Bronchial epithelial cell (primary cell): ENCODE data around the gene IL17C. TPM values are rescaled to one million over a fixed set of nuclear protein-coding genes. Genes with fewer than 3 reads are reported as not detected.
"Not testable (repeated sequence)": the region's sequence is repeated elsewhere in the genome, so short reads cannot be mapped to it uniquely, and the experiment has no call there.

Experiments used
- DNase-seq: peaks from one replicate; pipeline ENCODE4 v3.0.0-alpha.2; 2010; ENCODE audit warnings: low read depth
- FAIRE-seq: peaks from 2 replicates; lab custom pipeline; 2011; peaks lifted over from hg19 to GRCh38; lab: Jason Lieb, UNC
- H3K27me3 ChIP-seq: 2 replicates; pipeline ENCODE4 v1.5.1; 2011; ENCODE audit warnings: low read length; ENCODE audit not compliant: control insufficient read depth, insufficient read depth
- H3K36me3 ChIP-seq: 2 replicates; pipeline ENCODE4 v1.5.1; 2011; ENCODE audit warnings: low read length; ENCODE audit not compliant: control insufficient read depth, insufficient read depth
- H3K4me3 ChIP-seq: 2 replicates; pipeline ENCODE4 v1.5.1; 2011; ENCODE audit warnings: mild to moderate bottlenecking, low read depth, low read length, control low read depth
- total RNA-seq: library from RNA; depleted of rRNA; stranded (reverse); fragments of >200 nt; gene quantifications from 2 replicates; pipeline ENCODE4 v1.2.1, GENCODE V29; 2014
- TF ChIP-seq, protein P1 (sequence below): IDR thresholded peaks from 2 replicates; pipeline ENCODE4 v1.5.1; 2011; ENCODE audit warnings: mild to moderate bottlenecking, moderate library complexity, low read length, control low read depth, inconsistent platforms; ENCODE audit not compliant: insufficient read depth, severe bottlenecking

The IL17C gene
- total RNA-seq, 1 donor from 2014 or later = under 0.01 TPM

DNA sequence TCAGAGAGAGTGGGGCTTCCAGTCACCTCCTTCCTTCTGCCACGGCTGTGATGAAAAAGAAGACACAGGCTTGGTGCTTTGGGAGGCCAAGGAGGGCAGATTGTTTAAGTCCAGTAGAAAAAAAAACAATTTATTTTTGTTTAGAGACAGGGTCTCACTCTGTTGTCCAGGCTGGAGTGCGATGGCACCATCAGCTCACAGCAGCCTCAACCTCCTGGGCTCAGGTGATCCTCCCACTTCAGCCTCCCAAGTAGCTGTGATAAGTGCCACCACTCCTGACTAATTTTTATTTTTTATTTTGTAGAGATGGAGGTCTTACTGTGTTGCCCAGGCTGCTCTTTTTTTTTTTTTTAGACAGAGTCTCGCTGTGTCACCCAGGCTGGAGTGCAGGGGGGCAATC is 27.2 kb downstream of the IL17C start:
- no peaks in the 10 kb centered on the region for H3K27me3 ChIP-seq
- TF ChIP-seq, protein P1, sequence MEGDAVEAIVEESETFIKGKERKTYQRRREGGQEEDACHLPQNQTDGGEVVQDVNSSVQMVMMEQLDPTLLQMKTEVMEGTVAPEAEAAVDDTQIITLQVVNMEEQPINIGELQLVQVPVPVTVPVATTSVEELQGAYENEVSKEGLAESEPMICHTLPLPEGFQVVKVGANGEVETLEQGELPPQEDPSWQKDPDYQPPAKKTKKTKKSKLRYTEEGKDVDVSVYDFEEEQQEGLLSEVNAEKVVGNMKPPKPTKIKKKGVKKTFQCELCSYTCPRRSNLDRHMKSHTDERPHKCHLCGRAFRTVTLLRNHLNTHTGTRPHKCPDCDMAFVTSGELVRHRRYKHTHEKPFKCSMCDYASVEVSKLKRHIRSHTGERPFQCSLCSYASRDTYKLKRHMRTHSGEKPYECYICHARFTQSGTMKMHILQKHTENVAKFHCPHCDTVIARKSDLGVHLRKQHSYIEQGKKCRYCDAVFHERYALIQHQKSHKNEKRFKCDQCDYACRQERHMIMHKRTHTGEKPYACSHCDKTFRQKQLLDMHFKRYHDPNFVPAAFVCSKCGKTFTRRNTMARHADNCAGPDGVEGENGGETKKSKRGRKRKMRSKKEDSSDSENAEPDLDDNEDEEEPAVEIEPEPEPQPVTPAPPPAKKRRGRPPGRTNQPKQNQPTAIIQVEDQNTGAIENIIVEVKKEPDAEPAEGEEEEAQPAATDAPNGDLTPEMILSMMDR = no peak
- H3K4me3 ChIP-seq = no peak overlapping the region
- no peaks in the 10 kb centered on the region for H3K36me3 ChIP-seq
- DNase-seq (no peak), FAIRE-seq (no peak)

DNA sequence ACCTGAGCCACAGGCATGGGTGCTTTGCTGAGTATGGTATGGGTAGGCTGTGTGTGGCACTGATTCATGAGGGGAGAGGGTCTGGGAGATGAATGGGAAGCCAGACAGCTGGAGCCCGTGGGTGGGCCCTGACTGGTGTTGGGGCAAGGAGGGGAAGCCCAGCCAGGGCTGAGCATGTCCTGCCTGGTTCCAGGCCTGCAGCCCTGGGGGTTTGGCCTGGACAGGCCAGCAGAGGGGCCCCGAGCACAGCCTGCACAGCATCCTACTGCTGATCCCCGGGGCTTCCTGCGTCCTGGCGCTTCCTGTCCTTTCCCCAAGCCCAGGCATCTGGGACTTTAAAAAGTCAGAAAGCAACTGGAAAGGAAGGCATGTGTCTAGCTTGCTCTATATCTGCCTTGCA is 29.1 kb downstream of the IL17C start:
- Histone ChIP-seq H3K27me3 (no peaks in the 10 kb centered on the region), H3K4me3 (no peak overlapping the region), H3K36me3 (no peaks in the 10 kb centered on the region)
- DNase-seq (no peak), FAIRE-seq (no peak)
- TF ChIP-seq, protein P1 = no peak

DNA sequence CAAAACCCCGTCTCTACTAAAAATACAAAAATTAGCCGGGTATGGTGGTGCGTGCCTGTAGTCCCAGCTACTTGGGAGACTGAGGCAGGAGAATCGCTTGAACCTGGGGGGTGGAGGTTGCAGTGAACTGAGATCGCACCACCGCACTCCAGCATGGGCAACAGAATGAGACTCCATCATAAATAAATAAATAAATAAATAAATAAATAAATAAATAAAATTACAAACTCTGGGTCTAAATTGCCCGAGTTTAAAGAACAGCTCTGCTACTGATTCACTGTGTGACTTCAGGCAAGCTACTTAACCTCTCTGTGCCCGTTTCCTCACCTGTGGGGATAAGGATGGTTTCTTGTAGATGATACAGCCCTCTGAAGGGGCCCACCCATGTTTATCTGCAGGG is 31.1 kb downstream of the IL17C start:
- not testable (repeated sequence) for FAIRE-seq, H3K36me3 ChIP-seq, H3K27me3 ChIP-seq, H3K4me3 ChIP-seq, DNase-seq

DNA sequence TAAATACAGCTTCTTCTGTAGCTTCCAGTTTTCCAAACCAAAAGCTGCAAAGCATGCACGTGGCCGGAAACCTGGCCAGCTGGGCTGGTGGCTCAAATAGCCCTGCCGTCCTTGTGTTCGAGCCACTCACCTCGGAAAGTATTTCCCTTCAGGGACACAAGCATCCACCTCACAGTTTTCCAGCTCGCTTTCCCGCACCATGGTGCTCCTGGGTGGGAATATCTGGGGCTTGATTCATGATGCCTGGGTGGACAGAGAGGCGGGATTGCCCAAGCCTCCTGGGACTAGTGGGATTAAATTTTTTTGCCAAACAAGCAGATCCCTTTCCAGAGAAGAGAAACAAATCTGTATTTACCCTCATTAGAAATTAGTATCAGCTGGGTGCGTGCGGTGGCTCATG is 31.6 kb downstream of the IL17C start:
- Histone ChIP-seq H3K27me3 (no peaks in the 10 kb centered on the region), H3K4me3 (no peak overlapping the region), H3K36me3 (no peaks in the 10 kb centered on the region)
- DNase-seq = no peak
- FAIRE-seq = no peak
- TF ChIP-seq, protein P1 = no peak

DNA sequence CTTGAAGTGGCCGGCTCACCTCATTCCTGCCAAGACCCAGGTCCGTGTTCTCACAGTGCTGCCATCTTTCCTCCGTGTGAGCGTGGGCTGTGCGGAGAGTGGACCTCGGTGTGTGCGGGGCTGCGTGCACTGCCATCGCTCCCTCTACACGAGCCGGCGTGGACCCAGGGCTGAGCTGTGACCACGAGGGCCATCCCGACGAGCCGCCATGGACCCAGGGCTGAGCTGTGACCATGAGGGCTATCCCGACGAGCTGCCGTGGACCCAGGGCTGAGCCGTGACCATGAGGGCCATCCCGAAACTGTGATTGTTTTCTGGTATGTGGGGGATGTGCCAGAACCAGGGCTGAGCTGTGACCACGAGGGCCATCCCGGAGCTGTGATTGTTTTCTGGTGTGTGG is 33.4 kb downstream of the IL17C start:
- TF ChIP-seq, protein P1 = no peak
- no peaks in the 10 kb centered on the region for H3K27me3 ChIP-seq
- FAIRE-seq = no peak
- no peaks in the 10 kb centered on the region for H3K36me3 ChIP-seq
- H3K4me3 ChIP-seq = no peak overlapping the region
- no peak for DNase-seq

DNA sequence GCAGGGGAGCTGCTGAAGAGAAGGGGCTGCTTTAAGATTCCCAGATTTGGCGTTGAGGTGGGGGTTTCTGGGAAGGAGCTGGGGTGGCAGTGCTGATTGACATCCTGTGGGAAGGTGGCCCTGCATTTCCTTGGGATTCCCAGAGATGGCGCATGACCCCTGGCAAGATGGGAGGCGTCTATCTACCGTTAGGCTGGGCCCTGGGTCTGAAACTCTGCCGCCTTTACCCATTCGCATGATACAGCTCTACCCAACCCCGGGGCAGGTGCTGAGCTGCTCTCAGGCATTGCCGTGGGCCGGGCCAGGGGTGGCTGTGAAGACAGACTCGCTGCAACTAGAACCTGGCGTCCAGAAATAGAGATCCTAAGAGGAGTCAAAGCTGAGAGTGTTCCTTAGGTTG is 34.4 kb downstream of the IL17C start:
- Histone ChIP-seq H3K27me3 (no peaks in the 10 kb centered on the region), H3K36me3 (no peaks in the 10 kb centered on the region), H3K4me3 (no peak overlapping the region)
- FAIRE-seq (no peak), DNase-seq (peak; percentile 12)
- TF ChIP-seq, protein P1 = peak; percentile 67
